Activated CD8-positive, alpha-beta T cell treated with anti-CD3 and anti-CD28 coated beads for 36 hours (primary cell): Measurements from ENCODE around the gene AMOTL2. TPM values are rescaled to one million over a fixed set of nuclear protein-coding genes. Genes with fewer than 3 reads are reported as not detected.
A peak's percentile ranks its signal among the peaks of the same experiment; 100 is the strongest.

Experiments
- ATAC-seq: fragments of 200-7000 bp; cut with Tn5 transposase; one replicate; pipeline ENCODE4 v1.10.0; 2021; ENCODE audit warnings: mild to moderate bottlenecking, moderate library complexity
- CTCF ChIA-PET: fragments of 350-600 bp; sonication (Branson Sonifier 250); formaldehyde crosslinking; loops from one replicate; lab custom pipeline; 2021; ENCODE audit warnings: antibody characterized with exemption; lab: Charles Lee
- POLR2A ChIA-PET: fragments of 350-600 bp; sonication (Branson Sonifier 250); formaldehyde crosslinking; loops from one replicate; lab custom pipeline; 2021; ENCODE audit warnings: antibody characterized with exemption; lab: Charles Lee
- DNase-seq: peaks from one replicate; pipeline ENCODE4 v3.0.0-alpha.2; 2020
- H3K27ac Mint-ChIP-seq: one replicate; pipeline ENCODE4 v1.8.0; 2021; ENCODE audit warnings: mild to moderate bottlenecking, mixed read lengths
- H3K27me3 Mint-ChIP-seq: one replicate; pipeline ENCODE4 v1.8.0; 2021; ENCODE audit warnings: mixed read lengths
- H3K36me3 Mint-ChIP-seq: one replicate; pipeline ENCODE4 v1.8.0; 2021; ENCODE audit warnings: low read depth, mixed read lengths
- H3K4me1 Mint-ChIP-seq: one replicate; pipeline ENCODE4 v1.8.0; 2021; ENCODE audit warnings: low read depth, mixed read lengths
- H3K4me3 Mint-ChIP-seq: one replicate; pipeline ENCODE4 v1.8.0; 2021; ENCODE audit warnings: mild to moderate bottlenecking, moderate library complexity, mixed read lengths
- H3K9me3 Mint-ChIP-seq: one replicate; pipeline ENCODE4 v1.8.0; 2021; ENCODE audit warnings: mixed read lengths
- intact Hi-C: fragments of 100-400 bp; cut with micrococcal nuclease; formaldehyde crosslinking; loops from one replicate; pipeline ENCODE4 v1.10.0; 2022
- total RNA-seq, 2 experiments: library from RNA; stranded (reverse); gene quantifications; one replicate each; pipeline ENCODE4 v1.2.3, GENCODE V29; 2021
- TF ChIP-seq, protein P1 (sequence below): fragments of 200-600 bp; IDR thresholded peaks from one replicate; pipeline ENCODE4 v1.8.0; 2022; ENCODE audit warnings: antibody characterized with exemption, mild to moderate bottlenecking

The AMOTL2 gene
- not detected for total RNA-seq

DNA sequence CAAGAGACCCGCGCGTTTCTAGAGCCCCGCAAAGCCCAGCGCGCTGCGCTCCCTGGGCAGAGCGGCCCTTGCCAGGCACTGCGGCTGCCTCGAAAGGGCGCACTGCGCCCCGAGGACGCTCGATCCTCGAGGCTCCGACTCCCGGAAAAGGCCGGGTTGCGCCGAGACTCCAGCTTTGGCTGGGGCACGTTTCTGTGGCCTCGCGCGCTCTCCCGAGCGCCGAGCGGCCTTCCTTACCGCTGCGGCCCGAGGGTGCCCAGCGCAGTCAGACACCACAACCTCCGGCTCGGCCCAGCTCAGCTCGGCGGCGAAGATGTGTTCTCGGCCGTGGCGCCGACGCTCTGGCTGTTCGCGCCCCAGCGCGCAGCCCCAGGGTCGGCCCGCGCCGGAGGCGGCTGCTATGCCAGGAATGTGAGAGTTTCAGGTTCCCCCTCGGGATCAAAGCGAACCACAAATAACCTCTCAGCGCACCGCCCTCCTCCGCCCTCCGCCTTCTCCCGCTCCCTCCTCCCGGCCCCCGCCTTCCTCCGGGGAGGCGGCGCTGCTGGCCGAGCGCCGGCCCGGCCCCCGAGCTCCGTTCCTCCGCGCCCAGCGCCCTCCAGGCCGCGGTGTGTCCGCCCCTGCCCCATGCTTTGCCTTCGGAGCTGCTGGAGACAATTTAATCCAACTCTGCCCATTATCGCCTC lies at the start of gene AMOTL2:
Gene AMOTL2 (minus strand): TSS at position 343 of the 686 bp plus-strand sequence. CDS start 3,014 bp downstream, outside the sequence.
- Mint-ChIP-seq H3K4me3 (peak within 1 kb of the TSS; percentile 66), H3K36me3 (no peaks in the 10 kb centered on the region), H3K27me3 (peaks cover 42% of the 10 kb centered on the region), H3K4me1 (peaks cover 8% of the 10 kb centered on the region), H3K9me3 (no peaks in the 10 kb centered on the region), H3K27ac (no peak within 1 kb of the TSS)
- TF ChIP-seq, protein P1, sequence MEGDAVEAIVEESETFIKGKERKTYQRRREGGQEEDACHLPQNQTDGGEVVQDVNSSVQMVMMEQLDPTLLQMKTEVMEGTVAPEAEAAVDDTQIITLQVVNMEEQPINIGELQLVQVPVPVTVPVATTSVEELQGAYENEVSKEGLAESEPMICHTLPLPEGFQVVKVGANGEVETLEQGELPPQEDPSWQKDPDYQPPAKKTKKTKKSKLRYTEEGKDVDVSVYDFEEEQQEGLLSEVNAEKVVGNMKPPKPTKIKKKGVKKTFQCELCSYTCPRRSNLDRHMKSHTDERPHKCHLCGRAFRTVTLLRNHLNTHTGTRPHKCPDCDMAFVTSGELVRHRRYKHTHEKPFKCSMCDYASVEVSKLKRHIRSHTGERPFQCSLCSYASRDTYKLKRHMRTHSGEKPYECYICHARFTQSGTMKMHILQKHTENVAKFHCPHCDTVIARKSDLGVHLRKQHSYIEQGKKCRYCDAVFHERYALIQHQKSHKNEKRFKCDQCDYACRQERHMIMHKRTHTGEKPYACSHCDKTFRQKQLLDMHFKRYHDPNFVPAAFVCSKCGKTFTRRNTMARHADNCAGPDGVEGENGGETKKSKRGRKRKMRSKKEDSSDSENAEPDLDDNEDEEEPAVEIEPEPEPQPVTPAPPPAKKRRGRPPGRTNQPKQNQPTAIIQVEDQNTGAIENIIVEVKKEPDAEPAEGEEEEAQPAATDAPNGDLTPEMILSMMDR: no peak
- ChIA-PET CTCF (interaction anchor here (0.8 to 1.0 kb wide), 4 partner anchors 16 to 163 kb away, joined by 3 to 6 read pairs (median 3); no protein-coding TSS in a partner anchor), POLR2A (no interaction called here)
- peak; percentile 20 for DNase-seq
- ATAC-seq: peak; percentile 57
- intact Hi-C loops: no loop called here

DNA sequence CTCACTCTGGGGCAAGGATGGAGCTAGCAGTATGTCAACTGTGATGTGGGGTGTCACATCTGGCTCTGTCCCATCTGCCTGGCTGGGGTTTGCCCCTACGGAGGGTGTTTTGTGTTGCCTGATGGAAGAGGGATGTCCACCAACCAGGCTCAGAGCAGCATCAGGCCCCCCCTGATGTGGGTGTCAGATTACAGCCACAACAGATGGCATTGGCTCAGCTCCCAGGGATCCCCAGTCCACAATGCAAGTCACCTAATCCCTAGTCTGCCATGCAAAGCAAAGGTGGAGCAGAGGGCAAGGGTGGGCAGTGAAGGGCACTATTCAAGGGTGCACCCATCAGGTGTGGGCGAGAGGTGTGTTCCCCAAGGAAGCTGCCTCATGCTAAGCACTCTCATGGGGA lies 48.9 kb upstream of the AMOTL2 start:
- POLR2A ChIA-PET: no interaction called here
- H3K4me1 Mint-ChIP-seq: no peaks in the 10 kb centered on the region
- H3K4me3 Mint-ChIP-seq: no peak overlapping the region
- ATAC-seq (no peak), DNase-seq (no peak)
- H3K9me3 Mint-ChIP-seq: no peaks in the 10 kb centered on the region
- CTCF ChIA-PET: interaction anchor here (1.0 kb wide), 1 partner anchor 210 kb away, joined by 3 read pairs; no protein-coding TSS in a partner anchor
- peaks cover 2% of the 10 kb centered on the region for H3K27me3 Mint-ChIP-seq
- H3K36me3 Mint-ChIP-seq: no peaks in the 10 kb centered on the region
- TF ChIP-seq, protein P1: no peak
- H3K27ac Mint-ChIP-seq: no peak overlapping the region
- intact Hi-C loops: no loop called here

DNA sequence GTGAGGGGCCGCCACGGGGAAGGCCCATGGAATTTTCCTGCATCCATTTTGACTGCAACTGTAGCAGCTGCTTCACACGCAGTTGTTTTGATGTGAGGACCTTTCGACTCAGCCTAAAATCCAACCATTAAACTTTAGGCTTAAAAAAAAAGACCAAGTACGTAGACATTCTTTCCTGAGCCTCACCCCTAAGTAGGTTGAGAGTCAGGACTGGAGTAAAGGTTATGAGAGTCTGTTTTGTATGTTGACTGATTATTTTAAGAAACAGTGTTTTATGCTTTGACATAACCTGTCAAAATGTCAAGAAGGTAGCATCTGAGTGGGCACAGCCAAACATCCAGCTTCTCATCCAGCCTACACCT lies 45.7 kb upstream of the AMOTL2 start:
- no peak for ATAC-seq
- H3K36me3 Mint-ChIP-seq: no peaks in the 10 kb centered on the region
- DNase-seq: no peak
- peaks cover under 1% of the 10 kb centered on the region for H3K27me3 Mint-ChIP-seq
- H3K27ac Mint-ChIP-seq: no peak overlapping the region
- H3K4me1 Mint-ChIP-seq: no peaks in the 10 kb centered on the region
- TF ChIP-seq, protein P1: no peak
- H3K4me3 Mint-ChIP-seq: no peak overlapping the region
- peaks cover under 1% of the 10 kb centered on the region for H3K9me3 Mint-ChIP-seq
- intact Hi-C loops: no loop called here
- POLR2A ChIA-PET: no interaction called here
- CTCF ChIA-PET: no interaction called here

DNA sequence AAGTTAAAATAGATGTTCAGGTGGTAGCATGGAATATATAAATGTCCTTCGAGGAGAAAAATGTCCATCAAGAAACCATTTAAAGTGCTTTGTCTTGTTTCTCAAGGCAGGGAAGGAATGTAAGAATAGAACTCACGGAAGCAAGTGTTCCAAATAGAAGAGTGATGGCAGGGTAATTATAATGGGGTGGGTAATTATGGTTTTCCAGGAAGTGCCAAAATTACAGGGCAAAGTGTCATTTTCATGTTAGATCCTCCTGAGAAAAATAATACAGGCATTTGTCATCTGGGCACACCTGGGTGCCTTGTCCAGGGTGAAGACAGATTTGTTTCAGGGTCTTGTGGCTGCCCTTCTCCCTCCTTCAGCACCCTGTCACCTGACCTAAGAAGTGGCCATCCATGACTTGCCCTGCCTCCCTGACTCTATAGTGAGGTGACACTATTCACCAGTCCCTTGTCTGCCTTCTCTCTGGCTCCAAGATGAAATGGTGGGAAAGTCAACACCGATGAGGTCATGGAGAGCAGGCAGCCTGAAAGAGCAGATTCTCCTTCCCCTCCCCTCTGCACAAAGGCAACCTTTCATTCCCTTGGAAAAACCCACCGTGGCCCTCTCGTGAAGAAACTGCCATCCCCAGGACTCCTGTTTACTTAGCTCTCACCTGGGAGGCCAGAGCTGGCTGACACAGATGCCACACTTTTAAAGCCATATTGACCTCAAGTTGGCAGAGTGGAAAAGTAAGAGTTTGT lies 45.1 kb upstream of the AMOTL2 start:
- DNase-seq (no peak), ATAC-seq (no peak)
- intact Hi-C loops: no loop called here
- H3K27me3 Mint-ChIP-seq: peaks cover 2% of the 10 kb centered on the region
- ChIA-PET CTCF (no interaction called here), POLR2A (no interaction called here)
- H3K36me3 Mint-ChIP-seq: no peaks in the 10 kb centered on the region
- no peak overlapping the region for H3K27ac Mint-ChIP-seq
- TF ChIP-seq, protein P1: no peak
- H3K9me3 Mint-ChIP-seq: peaks cover 3% of the 10 kb centered on the region
- no peak overlapping the region for H3K4me3 Mint-ChIP-seq
- H3K4me1 Mint-ChIP-seq: no peaks in the 10 kb centered on the region

DNA sequence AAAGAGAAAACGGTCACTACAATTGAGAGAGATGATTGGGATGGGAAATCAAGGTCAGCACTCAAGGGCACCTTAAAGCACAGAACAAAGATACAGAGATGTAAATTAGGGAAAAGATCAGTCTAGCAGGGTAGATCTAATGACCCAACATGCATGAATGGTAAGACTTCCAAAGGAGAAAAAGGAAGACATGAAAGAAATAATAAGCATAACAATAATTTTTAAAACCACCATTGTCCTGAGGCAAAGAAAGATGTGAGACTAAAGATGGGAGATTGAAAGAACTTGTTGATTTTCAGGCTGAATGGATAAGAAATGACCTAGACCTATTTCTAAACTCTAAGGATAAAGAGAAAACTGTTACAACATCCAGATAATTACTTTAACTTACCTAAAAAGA lies 34.8 kb upstream of the AMOTL2 start:
- Mint-ChIP-seq H3K4me1 (no peaks in the 10 kb centered on the region), H3K27me3 (peaks cover 61% of the 10 kb centered on the region), H3K9me3 (no peaks in the 10 kb centered on the region), H3K27ac (no peak overlapping the region), H3K4me3 (no peak overlapping the region), H3K36me3 (no peaks in the 10 kb centered on the region)
- TF ChIP-seq, protein P1: no peak
- DNase-seq: no peak
- POLR2A ChIA-PET: interaction anchor here (0.6 kb wide), 1 partner anchor 127 kb away, joined by 4 read pairs; no protein-coding TSS in a partner anchor
- intact Hi-C loops: no loop called here
- no peak for ATAC-seq
- CTCF ChIA-PET: no interaction called here
